RWPE1 (cell line): Measurements from ENCODE around the gene CDK6.

ENCODE experiments used
- CTCF ChIA-PET: fragments of 350-600 bp; sonication (Branson Sonifier 250); formaldehyde crosslinking; extraction: SDS; loops from one replicate; lab custom pipeline; 2021; lab: Yijun Ruan, JAX
- POLR2A ChIA-PET: fragments of 400-600 bp; formaldehyde crosslinking; extraction: SDS; loops from one replicate; lab custom pipeline; 2020; ENCODE audit warnings: antibody characterized with exemption; ENCODE audit not compliant: low non-redundant PET; lab: Yijun Ruan, JAX
- DNase-seq: peaks from one replicate; pipeline ENCODE4 v3.0.0; 2012; ENCODE audit warnings: low spot score
- H3K27ac ChIP-seq: fragments of 450-650 bp; 2 replicates; pipeline ENCODE4 v1.5.1; 2017
- CTCF ChIP-seq: fragments of 450-650 bp; conservative IDR thresholded peaks from 2 replicates; pipeline ENCODE4 v1.5.1; 2017; ENCODE audit warnings: low read depth, mild to moderate bottlenecking

CDK6 gene

GRCh38 chr7:92717993-92718716 is 118.2 kb downstream of the CDK6 start:
- ChIA-PET CTCF (interaction anchor here (0.9 to 1.0 kb wide), 2 partner anchors 115 to 294 kb away, joined by 3 read pairs; no protein-coding TSS in a partner anchor), POLR2A (no interaction called here)
- DNase-seq: peak; percentile 79
- no peak for TF ChIP-seq CTCF
- peak overlapping the region; percentile 87 for H3K27ac ChIP-seq

- POLR2A ChIA-PET: no interaction called here
- no peak for TF ChIP-seq CTCF
- H3K27ac ChIP-seq: peak overlapping the region; percentile 87
- CTCF ChIA-PET: interaction anchor here (0.9 to 1.0 kb wide), 2 partner anchors 115 to 293 kb away, joined by 3 read pairs; no protein-coding TSS in a partner anchor
- DNase-seq: peak; percentile 17
Observed at GRCh38 chr7:92717623-92717992, 118.8 kb downstream of the CDK6 start.

GRCh38 chr7:92716825-92717580 is 119.4 kb downstream of the CDK6 start:
- CTCF ChIA-PET: interaction anchor here (1.0 kb wide), 1 partner anchor 116 kb away, joined by 3 read pairs; no protein-coding TSS in a partner anchor
- TF ChIP-seq CTCF: no peak
- POLR2A ChIA-PET: no interaction called here
- DNase-seq: no peak
- H3K27ac ChIP-seq: peak overlapping the region; percentile 35; the same call in 1 of the 2 replicates

- ChIA-PET CTCF (no interaction called here), POLR2A (no interaction called here)
- no peak overlapping the region for H3K27ac ChIP-seq
- TF ChIP-seq CTCF: no peak
- DNase-seq: no peak
Observed at GRCh38 chr7:92715963-92716362, 120.4 kb downstream of the CDK6 start.

- ChIA-PET CTCF (interaction anchor here (0.8 kb wide), 1 partner anchor 11 kb away, joined by 5 read pairs; no protein-coding TSS in a partner anchor), POLR2A (no interaction called here)
- H3K27ac ChIP-seq: no peak overlapping the region
- no peak for DNase-seq
- no peak for TF ChIP-seq CTCF
Observed at GRCh38 chr7:92714767-92715166, 121.6 kb downstream of the CDK6 start.

GRCh38 chr7:92714280-92714679 is 122.1 kb downstream of the CDK6 start:
- DNase-seq: no peak
- CTCF ChIA-PET: interaction anchor here (0.8 kb wide), 1 partner anchor 11 kb away, joined by 5 read pairs; no protein-coding TSS in a partner anchor
- no peak overlapping the region for H3K27ac ChIP-seq
- POLR2A ChIA-PET: no interaction called here
- no peak for TF ChIP-seq CTCF
